ENCODE measurements around the gene ATP11A. TPM values are rescaled to one million over a fixed set of nuclear protein-coding genes. Genes with fewer than 3 reads are reported as not detected.

Gene ATP11A
- total RNA-seq, 1 experiment from 2014 or later = 80.4 TPM

GRCh38 chr13:112930192-112930591 is 240.4 kb downstream of the ATP11A start:
- RAD21 ChIA-PET (ENCODE audit: low non-redundant PET in 1 of 2, low total read pairs in 2 of 2, uncharacterized antibody in 2 of 2, unreplicated experiment in 2 of 2) = no interaction called here
- Histone ChIP-seq H3K9me2 (ENCODE audit: insufficient read depth) (no peaks in the 10 kb centered on the region), H3K9ac (ENCODE audit: low read length) (no peak overlapping the region), H3K79me2 (ENCODE audit: insufficient read depth, low read length) (no peaks in the 10 kb centered on the region), H3K36me3 (ENCODE audit: control insufficient read depth in 1 of 2, insufficient read depth in 2 of 2, low read length in 2 of 2) (no peaks in the 10 kb centered on the region), H3K4me3 (replicated peaks in 1 of 2; ENCODE audit: low read depth in 1 of 2, low read length in 2 of 2) (no peak overlapping the region), H3K27me3 (ENCODE audit: insufficient read depth, low read length) (no peaks in the 10 kb centered on the region), H3K4me1 (ENCODE audit: control insufficient read depth in 1 of 2, insufficient read depth in 2 of 2, low read length in 2 of 2) (peaks cover 9 to 13% of the 10 kb centered on the region in 2 experiments; a peak in 3 of 4 replicates), H3K4me2 (ENCODE audit: low read length) (no peak overlapping the region), H4K20me1 (ENCODE audit: insufficient read depth) (no peaks in the 10 kb centered on the region), H3K27ac (ENCODE audit: low read depth, low read length) (no peak overlapping the region), H3K9me3 (ENCODE audit: control insufficient read depth in 1 of 2, insufficient read depth in 1 of 2, low read depth in 1 of 2, low read length in 2 of 2) (0 out of 4 replicates have a peak, but pooled peaks cover 0 to 4% of the 10 kb centered on the region in 2 experiments), H2AFZ (ENCODE audit: low read depth, low read length, poor library complexity, severe bottlenecking) (no peak overlapping the region)
- no peak for TF ChIP-seq ELF1 (IDR thresholded peaks at IDR 0.05; ENCODE audit: borderline replicate concordance, low read depth)
- DNase-seq (ENCODE audit: low read depth, low spot score) = no peak
- POLR2A ChIA-PET = no interaction called here
- CTCF ChIA-PET = no interaction called here
- intact Hi-C loops (cut with micrococcal nuclease) = no loop called here
- BruUV-seq (replicated peaks) = no TSS peak
- no peak for ATAC-seq

- Histone ChIP-seq H3K27ac (ENCODE audit: low read depth, low read length) (no peak overlapping the region), H3K36me3 (ENCODE audit: control insufficient read depth in 1 of 2, insufficient read depth in 2 of 2, low read length in 2 of 2) (no peaks in the 10 kb centered on the region), H2AFZ (ENCODE audit: low read depth, low read length, poor library complexity, severe bottlenecking) (peak overlapping the region; percentile 4), H4K20me1 (ENCODE audit: insufficient read depth) (no peaks in the 10 kb centered on the region), H3K4me3 (replicated peaks in 1 of 2; ENCODE audit: low read depth in 1 of 2, low read length in 2 of 2) (peak overlapping the region in 1 of 2 experiments; percentile 37; a peak in 2 of 4 replicates), H3K4me1 (ENCODE audit: control insufficient read depth in 1 of 2, insufficient read depth in 2 of 2, low read length in 2 of 2) (peaks cover 9 to 13% of the 10 kb centered on the region in 2 experiments; a peak in 3 of 4 replicates), H3K27me3 (ENCODE audit: insufficient read depth, low read length) (no peaks in the 10 kb centered on the region), H3K9ac (ENCODE audit: low read length) (no peak overlapping the region), H3K79me2 (ENCODE audit: insufficient read depth, low read length) (no peaks in the 10 kb centered on the region), H3K9me3 (ENCODE audit: control insufficient read depth in 1 of 2, insufficient read depth in 1 of 2, low read depth in 1 of 2, low read length in 2 of 2) (0 out of 4 replicates have a peak, but pooled peaks cover 0 to 4% of the 10 kb centered on the region in 2 experiments), H3K4me2 (ENCODE audit: low read length) (peak overlapping the region; percentile 67), H3K9me2 (ENCODE audit: insufficient read depth) (no peaks in the 10 kb centered on the region)
- ATAC-seq (peak; percentile 97), DNase-seq (ENCODE audit: low read depth, low spot score) (peak; percentile 46)
- CTCF ChIA-PET = interaction anchor here (0.6 to 2.7 kb wide), 7 partner anchors 10 to 256 kb away, joined by 3 to 18 read pairs (median 4); no protein-coding TSS in a partner anchor
- POLR2A ChIA-PET = no interaction called here
- RAD21 ChIA-PET (ENCODE audit: low non-redundant PET in 1 of 2, low total read pairs in 2 of 2, uncharacterized antibody in 2 of 2, unreplicated experiment in 2 of 2) = interaction anchor here in 1 of 2 experiments (0.5 kb wide), 1 partner anchor 18 kb away, joined by 3 read pairs; no protein-coding TSS in a partner anchor
- intact Hi-C loops (cut with micrococcal nuclease) = no loop called here
- BruUV-seq (replicated peaks) = no TSS peak
- TF ChIP-seq ZNF274 (IDR thresholded peaks at IDR 0.05; ENCODE audit: low read depth, low read length) (no peak), RAD21 (IDR thresholded peaks at IDR 0.05; ENCODE audit: low read depth) (peak; percentile 63), YY1 (IDR thresholded peaks at IDR 0.05; ENCODE audit: extremely low read depth, insufficient replicate concordance, low read depth, low read length) (peak; percentile 14), ATF3 (IDR thresholded peaks at IDR 0.05) (no peak), SRF (IDR thresholded peaks at IDR 0.05; ENCODE audit: low read depth) (no peak), CEBPB (IDR thresholded peaks at IDR 0.05; ENCODE audit: low read depth) (no peak), EZH2 (IDR thresholded peaks at IDR 0.05) (no peak), ELF1 (IDR thresholded peaks at IDR 0.05; ENCODE audit: borderline replicate concordance, low read depth) (no peak), CTCF (IDR thresholded peaks at IDR 0.05 in 2 of 3, conservative IDR thresholded peaks at IDR 0.05 in 1 of 3; ENCODE audit: borderline replicate concordance in 1 of 3, insufficient read depth in 1 of 3, low read depth in 2 of 3, low read length in 2 of 3) (peak; percentile 43 to 90 (median 83); a peak in 5 of 6 replicates), ZBTB33 (IDR thresholded peaks at IDR 0.05; ENCODE audit: extremely low read depth, insufficient replicate concordance, low read length) (no peak), EGR1 (IDR thresholded peaks at IDR 0.05; ENCODE audit: low read depth) (no peak), ZFX (IDR thresholded peaks at IDR 0.05) (no peak), EZH2phosphoT487 (IDR thresholded peaks at IDR 0.05; ENCODE audit: borderline replicate concordance) (no peak), SP1 (IDR thresholded peaks at IDR 0.05; ENCODE audit: low read depth) (no peak)
These were observed 241.4 kb downstream of the ATP11A start for GRCh38 chr13:112931028-112931934.

Data from HCT116 (cell line).